ENCODE data around the gene TLX1.

- peak; percentile 97 for TF ChIP-seq CTCF (IDR thresholded peaks at IDR 0.05; ENCODE audit: low read depth, low read length, poor library complexity, severe bottlenecking)
- TF ChIP-seq EZH2phosphoT487 (IDR thresholded peaks at IDR 0.05; ENCODE audit: borderline replicate concordance, low read length): no peak
Observed at GRCh38 chr10:101095550-101096213, 35.4 kb upstream of the TLX1 start.
